ENCODE measurements around the gene MDM2. TPM values are rescaled to one million over a fixed set of nuclear protein-coding genes. Genes with fewer than 3 reads are reported as not detected.

The MDM2 gene
- total and polyA plus RNA-seq, 10 of the 15 experiments (the other 5 are each of a cell fraction or from before 2014, with no cell fraction given) = 48.2 to 174 (median 85.0) TPM

GRCh38 chr12:68883151-68883550, 75.2 kb downstream of the MDM2 start:
- Histone ChIP-seq H3K27me3 (replicated peaks in 1 of 2; ENCODE audit: control insufficient read depth in 2 of 2, insufficient read depth in 2 of 2, low read length in 1 of 2) (no peaks in the 10 kb centered on the region), H3K4me2 (ENCODE audit: control insufficient read depth, insufficient read depth) (no peak overlapping the region), H3K9me3 (replicated peaks; ENCODE audit: control insufficient read depth, insufficient read depth, low read length) (no peaks in the 10 kb centered on the region), H3K9ac (ENCODE audit: control insufficient read depth, insufficient read depth, low read length) (no peak overlapping the region), H3K27ac (ENCODE audit: control insufficient read depth, insufficient read depth) (no peak overlapping the region), H2AFZ (ENCODE audit: control insufficient read depth, low read depth, low read length) (no peak overlapping the region), H3K79me2 (ENCODE audit: control insufficient read depth, insufficient read depth, low read length) (no peaks in the 10 kb centered on the region), H3K4me3 (no peak overlapping the region), H3K36me3 (ENCODE audit: control insufficient read depth in 2 of 2, insufficient read depth in 2 of 2, low read length in 1 of 2) (no peaks in the 10 kb centered on the region), H4K20me1 (ENCODE audit: control insufficient read depth, insufficient read depth) (no peaks in the 10 kb centered on the region), H3K4me1 (ENCODE audit: control insufficient read depth, insufficient read depth, low read length) (no peaks in the 10 kb centered on the region)
- no TSS peak for BruUV-seq (replicated peaks)
- FAIRE-seq (no peak), DNase-seq (ENCODE audit: low read depth, low spot score) (no peak), ATAC-seq (no peak)
- 49% methylated on average over 3 of the region's 3 CpGs for WGBS (ENCODE audit: insufficient coverage, insufficient replicate concordance, low lambda C conversion rate, missing lambda C conversion rate)
- SMC1A ChIA-PET (ENCODE audit: uncharacterized antibody, unreplicated experiment) = interaction anchor here (0.7 to 1.6 kb wide), 2 partner anchors 15 to 1943 kb away, joined by 3 to 4 read pairs; no protein-coding TSS in a partner anchor
- TF ChIP-seq NKRF (conservative IDR thresholded peaks at IDR 0.05) (no peak), HSF1 (IDR thresholded peaks at IDR 0.05; ENCODE audit: low read depth, low read length) (no peak), PML (IDR thresholded peaks at IDR 0.05; ENCODE audit: low read length) (no peak), JUNB (IDR thresholded peaks at IDR 0.05) (no peak), RB1 (IDR thresholded peaks at IDR 0.05; ENCODE audit: borderline replicate concordance) (no peak), POLR2AphosphoS2 (IDR thresholded peaks at IDR 0.05; ENCODE audit: low read depth, low read length) (no peak), MYC (IDR thresholded peaks at IDR 0.05; ENCODE audit: insufficient read depth, insufficient read length, insufficient replicate concordance, low read length, severe bottlenecking) (no peak), PAX8 (IDR thresholded peaks at IDR 0.05) (no peak), TBL1XR1 (IDR thresholded peaks at IDR 0.05; ENCODE audit: low read depth, low read length) (no peak), ZNF622 (IDR thresholded peaks at IDR 0.05) (no peak)
- CTCF ChIA-PET = interaction anchor here (1.0 to 1.1 kb wide), 2 partner anchors 46 to 660 kb away, joined by 3 read pairs; no protein-coding TSS in a partner anchor
- intact Hi-C loops (cut with micrococcal nuclease; ENCODE audit: unreplicated experiment) = no loop called here
- POLR2A ChIA-PET = no interaction called here
- in situ Hi-C loops (cut with MboI) = no loop called here
- RAD21 ChIA-PET (ENCODE audit: unreplicated experiment) = interaction anchor here (1.3 kb wide), 1 partner anchor 16 kb away, joined by 3 read pairs; no protein-coding TSS in a partner anchor

All from GM12878 (cell line).